GM08714 (cell line): Measurements from ENCODE around the gene AXDND1.
A peak's percentile ranks its signal among the peaks of the same experiment; 100 is the strongest.

Source experiments
- H3K4me3 ChIP-seq: fragments of 200-500 bp; sonication (Bioruptor generic); 2 replicates; pipeline ENCODE4 v1.5.1; 2014; ENCODE audit warnings: mild to moderate bottlenecking, low read length, inconsistent platforms
- ZNF274 ChIP-seq: IDR thresholded peaks from 2 replicates; pipeline ENCODE4 v1.6.1; 2012; ENCODE audit warnings: mild to moderate bottlenecking, low read depth, low read length

The AXDND1 gene, protein sequence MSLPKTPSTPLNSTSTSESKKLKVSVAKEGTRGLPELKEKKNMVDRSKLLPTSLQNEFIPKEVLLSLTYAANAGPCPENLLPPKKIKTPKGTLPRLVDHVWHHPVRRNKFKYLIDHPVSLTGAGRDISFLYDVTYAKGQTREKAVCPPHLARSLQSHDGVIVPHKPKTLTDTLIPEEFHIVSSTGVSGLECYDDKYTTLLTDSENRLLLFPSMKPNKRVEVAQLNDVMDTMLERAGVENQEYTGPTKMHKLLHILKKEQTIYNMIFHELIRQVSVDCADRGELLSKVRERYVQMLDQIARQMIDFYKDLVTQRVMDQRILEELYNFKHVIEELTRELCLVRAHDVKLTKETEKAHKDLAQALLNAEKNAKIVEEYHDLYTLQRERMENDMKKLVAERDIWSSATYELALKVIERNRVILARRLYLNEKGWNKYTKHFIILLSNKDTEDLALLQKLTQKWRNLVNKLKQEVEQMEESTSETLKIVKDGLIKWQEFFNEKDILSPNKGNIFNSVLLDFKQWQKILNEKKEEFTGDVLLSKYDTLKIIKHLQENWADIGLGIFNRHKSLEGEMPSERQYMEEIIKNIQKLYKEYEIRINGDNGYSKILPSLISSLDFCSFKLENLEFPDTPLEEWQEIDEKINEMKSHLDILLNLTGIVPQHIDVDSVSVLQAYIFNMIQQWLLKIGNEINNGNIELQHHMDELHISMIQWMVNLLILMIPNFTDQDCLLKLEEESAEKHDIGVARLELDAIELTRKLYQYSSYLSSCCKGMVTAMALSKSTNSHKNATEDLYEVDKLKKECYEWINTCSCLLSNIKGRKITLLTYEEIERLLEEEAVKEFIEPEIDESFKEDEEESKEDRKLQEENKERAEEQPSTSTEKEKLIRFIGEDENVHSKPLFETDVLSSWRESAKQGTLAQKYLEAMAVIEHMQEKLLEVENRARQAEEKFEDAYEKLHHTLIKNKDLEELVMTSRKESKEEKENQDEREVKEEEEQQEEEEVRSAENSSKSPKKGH

DNA sequence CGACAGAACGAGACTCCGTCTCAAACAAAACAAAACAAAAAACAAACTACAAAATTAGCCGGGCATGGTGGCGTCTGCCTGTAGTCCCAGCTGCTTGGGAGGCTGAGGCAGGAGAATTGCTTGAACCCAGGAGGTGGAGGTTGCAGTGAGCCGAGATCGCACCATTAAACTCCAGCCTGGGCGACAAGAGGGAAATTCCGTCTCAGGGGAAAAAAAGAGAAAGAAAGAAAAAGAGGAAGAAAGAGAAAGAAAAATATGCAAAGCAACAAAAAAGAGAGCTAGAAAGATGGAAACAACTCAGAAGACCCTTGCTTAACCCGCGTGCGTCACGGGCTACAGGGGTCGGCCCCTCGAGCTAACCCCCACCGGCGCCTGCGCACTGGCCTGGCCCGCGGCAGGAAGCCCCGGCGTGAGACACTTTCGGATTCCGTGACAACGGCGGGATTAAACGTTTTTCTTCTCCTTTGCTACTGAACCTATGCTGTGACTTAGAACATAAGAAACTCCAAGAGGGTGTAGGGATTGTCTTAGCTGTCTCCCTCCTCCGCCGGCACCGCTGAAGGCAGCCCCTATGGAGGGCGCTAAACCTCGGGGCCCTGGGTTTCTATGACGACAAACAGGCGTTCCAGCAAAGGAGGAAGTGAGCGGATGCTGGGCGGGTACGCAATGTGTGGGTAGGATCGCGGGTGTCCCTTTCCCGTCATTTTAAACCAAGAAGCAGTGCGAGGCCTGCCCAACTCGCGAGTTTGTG lies at the start of gene AXDND1:
Gene AXDND1, plus strand, starts transcription at position 630 of the 751 bp plus-strand sequence. CDS start 539 bp downstream, outside the sequence.
- H3K4me3 ChIP-seq: peak within 1 kb of the TSS; percentile 89
- TF ChIP-seq ZNF274: no peak

- H3K4me3 ChIP-seq: no peak overlapping the region
- no peak for TF ChIP-seq ZNF274
Measured at GRCh38 chr1:179318491-179318890, 47.3 kb upstream of the AXDND1 start.

GRCh38 chr1:179321533-179322216 lies 44.1 kb upstream of the AXDND1 start:
- no peak overlapping the region for H3K4me3 ChIP-seq
- TF ChIP-seq ZNF274: no peak

- no peak for TF ChIP-seq ZNF274
- H3K4me3 ChIP-seq: no peak overlapping the region
Measured at GRCh38 chr1:179322557-179322956, 43.2 kb upstream of the AXDND1 start.

- H3K4me3 ChIP-seq: no peak overlapping the region
- TF ChIP-seq ZNF274: no peak
Measured at GRCh38 chr1:179323436-179323835, 42.3 kb upstream of the AXDND1 start.

DNA sequence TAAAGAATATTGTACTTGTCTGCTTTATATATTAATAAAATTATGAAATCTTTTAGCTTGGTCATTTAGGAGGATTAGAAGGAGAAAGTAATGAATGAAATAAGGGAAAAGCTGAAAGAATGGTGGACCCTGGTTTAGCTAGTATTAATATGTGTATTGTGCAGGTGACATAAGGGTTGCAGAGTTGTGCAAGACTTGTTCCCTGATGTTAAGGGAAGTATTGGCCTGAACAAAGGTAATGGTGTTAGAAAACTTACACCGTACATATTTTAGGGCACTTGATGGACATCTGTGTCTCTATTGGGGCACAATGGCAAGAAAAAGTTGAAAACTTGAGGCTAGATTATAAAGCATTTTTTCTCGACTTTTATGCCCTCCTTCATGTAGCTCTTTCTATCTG lies 39.9 kb upstream of the AXDND1 start:
- H3K4me3 ChIP-seq: no peak overlapping the region
- no peak for TF ChIP-seq ZNF274

DNA sequence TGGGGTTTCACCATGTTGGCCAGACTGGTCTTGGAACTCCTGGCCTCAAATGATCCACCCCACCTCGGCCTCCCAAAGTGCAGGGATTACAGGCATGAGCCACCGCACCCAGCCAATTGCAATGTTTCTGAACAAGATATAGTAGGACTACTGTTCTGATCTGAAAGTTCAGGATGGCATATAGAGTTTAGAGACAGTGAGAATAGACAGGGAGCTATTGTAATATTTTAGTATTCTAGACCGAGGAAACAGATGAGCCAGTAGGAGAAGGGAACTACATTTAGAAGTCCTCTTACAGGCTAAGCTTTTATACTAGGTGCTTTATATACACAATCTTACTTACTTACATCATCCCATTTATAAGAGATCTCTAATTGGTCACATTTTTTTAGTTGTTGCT lies 39.0 kb upstream of the AXDND1 start:
- TF ChIP-seq ZNF274: no peak
- no peak overlapping the region for H3K4me3 ChIP-seq

DNA sequence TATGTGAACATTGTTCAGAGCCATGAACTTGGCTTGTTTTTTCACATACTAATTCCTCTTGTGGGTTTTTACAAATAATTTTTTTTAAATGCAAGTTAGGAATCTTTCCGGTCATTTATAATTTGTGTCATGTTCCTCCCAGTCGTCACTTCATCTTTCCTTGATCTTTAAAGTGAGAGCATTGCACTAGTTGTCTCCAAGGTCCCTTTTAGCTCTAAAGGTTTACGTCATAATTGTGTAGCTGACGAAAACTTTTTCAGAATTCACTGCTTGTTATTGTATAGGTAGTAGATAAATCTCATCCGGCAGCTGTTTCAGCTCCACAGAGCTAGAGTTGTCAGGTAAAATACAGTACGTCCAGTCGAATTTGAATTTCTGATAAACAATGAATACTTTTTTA lies 38.6 kb upstream of the AXDND1 start:
- no peak overlapping the region for H3K4me3 ChIP-seq
- no peak for TF ChIP-seq ZNF274

- no peak for TF ChIP-seq ZNF274
- H3K4me3 ChIP-seq: no peak overlapping the region
Measured at GRCh38 chr1:179327679-179328078, 38.1 kb upstream of the AXDND1 start.

GRCh38 chr1:179329862-179330261 lies 35.9 kb upstream of the AXDND1 start:
- H3K4me3 ChIP-seq: no peak overlapping the region
- TF ChIP-seq ZNF274: no peak

DNA sequence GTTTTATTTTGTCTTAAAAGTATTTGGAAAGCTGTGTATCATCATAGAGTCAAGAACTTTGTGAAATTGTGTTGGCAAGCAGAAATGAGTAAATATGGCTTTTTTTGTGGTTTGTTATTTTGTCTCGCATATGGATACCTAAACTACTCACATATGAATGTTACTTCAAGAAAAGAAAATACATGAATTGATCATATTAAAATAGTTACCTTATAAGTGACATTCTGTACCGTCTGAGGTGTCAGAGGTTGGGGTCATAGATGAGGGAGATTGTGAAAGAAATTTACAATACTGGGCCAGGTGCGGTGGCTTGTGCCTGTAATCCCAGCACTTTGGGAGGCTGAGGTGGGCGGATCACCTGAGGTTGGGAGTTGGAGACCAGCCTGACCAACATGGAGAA lies 31.3 kb upstream of the AXDND1 start:
- H3K4me3 ChIP-seq: no peak overlapping the region
- TF ChIP-seq ZNF274: no peak

GRCh38 chr1:179337288-179337687 lies 28.5 kb upstream of the AXDND1 start:
- TF ChIP-seq ZNF274: no peak
- no peak overlapping the region for H3K4me3 ChIP-seq

- no peak for TF ChIP-seq ZNF274
- no peak overlapping the region for H3K4me3 ChIP-seq
Measured at GRCh38 chr1:179337942-179338560, 27.7 kb upstream of the AXDND1 start.
